NCI-H526 (cell line): ENCODE data around the gene AP2M1.

Source experiments
- DNase-seq, 2 experiments: peaks; one replicate each; lab custom pipeline; 2025; lab: John Stamatoyannopoulos, UW

The AP2M1 gene

GRCh38 chr3:184174646-184175492 is at the start of gene AP2M1:
TSS of gene AP2M1 (plus strand) at chr3:184174855. CDS start at chr3:184176994, 2,139 bp downstream.
- peak; percentile 98 to 99 for DNase-seq

GRCh38 chr3:184126006-184126405 is 48.6 kb upstream of the AP2M1 start:
- no peak for DNase-seq

DNA sequence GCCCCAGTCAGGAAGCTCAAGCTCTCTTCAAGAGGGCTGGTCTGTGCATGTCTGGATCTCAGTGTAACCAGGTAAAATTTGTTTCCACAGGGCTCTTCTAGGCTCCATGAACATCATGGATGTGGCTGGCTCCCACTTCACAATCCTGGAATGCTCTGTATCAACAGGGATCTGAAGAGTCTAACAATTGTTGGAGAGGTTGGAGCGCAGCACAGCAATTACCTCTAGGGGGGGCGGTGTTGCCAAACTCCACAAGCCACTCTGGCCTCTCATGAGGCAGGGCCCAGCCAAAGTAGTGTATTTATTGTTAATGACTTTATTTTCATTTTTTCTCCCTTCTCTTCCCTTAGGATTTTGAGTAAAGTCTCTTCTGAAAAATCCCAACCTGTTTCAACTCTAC is 45.6 kb upstream of the AP2M1 start:
- DNase-seq: peak in 1 of 2 experiments; percentile 34

DNA sequence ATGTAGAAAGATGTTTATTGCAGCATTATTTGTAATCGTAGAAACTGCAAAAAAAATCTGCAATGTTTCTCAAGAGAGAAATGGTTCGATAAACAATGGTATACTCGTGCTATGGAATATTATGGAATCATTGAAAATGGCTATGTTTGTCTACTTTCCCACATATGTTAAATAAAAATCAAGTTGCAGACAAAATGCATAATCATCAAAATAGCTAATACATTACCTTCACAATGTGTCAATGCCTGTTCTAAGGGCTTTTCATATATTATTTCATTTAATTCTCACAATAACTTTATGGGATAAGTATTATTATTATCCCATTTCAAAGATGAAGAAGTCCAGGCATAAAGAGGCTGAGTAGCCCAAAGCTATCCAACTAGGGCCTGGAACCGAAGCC is 41.7 kb upstream of the AP2M1 start:
- no peak for DNase-seq

GRCh38 chr3:184133840-184134745 is 40.6 kb upstream of the AP2M1 start:
- DNase-seq: peak; percentile 90 to 95

GRCh38 chr3:184134746-184135148 is 39.9 kb upstream of the AP2M1 start:
- DNase-seq: no peak

- DNase-seq: peak; percentile 92 to 96
Observed at GRCh38 chr3:184135149-184135910, 39.3 kb upstream of the AP2M1 start, which contains the start of gene EIF2B5. TSS of gene EIF2B5 (plus strand) at chr3:184135358. CDS start at chr3:184135386, 28 bp downstream.

DNA sequence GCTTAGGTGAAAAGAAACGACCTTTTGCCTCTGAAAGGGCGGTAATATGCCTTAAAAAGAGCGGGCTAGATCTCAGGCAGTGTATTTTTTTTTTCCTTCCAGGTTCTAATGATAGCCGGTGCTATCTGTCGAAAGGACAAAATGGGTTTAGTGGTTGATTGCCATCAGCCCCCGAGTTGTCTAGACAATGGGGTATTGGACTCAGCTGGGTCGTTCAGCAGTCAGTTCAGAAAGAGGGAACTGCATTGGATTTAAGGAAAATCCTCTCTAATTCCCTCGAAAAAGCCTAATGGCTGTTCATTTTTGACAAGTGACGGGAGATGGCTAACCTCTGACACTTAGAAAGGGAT is 38.8 kb upstream of the AP2M1 start:
- DNase-seq: no peak

DNA sequence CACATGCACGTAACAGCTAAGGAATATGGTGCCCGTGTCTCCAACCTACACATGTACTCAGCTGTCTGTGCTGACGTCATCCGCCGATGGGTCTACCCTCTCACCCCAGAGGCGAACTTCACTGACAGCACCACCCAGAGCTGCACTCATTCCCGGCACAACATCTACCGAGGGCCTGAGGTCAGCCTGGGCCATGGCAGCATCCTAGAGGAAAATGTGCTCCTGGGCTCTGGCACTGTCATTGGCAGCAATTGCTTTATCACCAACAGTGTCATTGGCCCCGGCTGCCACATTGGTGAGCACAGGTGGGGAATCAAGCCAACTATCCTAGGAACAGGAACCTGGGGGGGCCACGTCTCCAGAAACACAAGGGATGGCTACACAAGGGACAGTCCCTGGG is 34.2 kb upstream of the AP2M1 start:
- DNase-seq: no peak

GRCh38 chr3:184142199-184142598 is 32.5 kb upstream of the AP2M1 start:
- DNase-seq: no peak

DNA sequence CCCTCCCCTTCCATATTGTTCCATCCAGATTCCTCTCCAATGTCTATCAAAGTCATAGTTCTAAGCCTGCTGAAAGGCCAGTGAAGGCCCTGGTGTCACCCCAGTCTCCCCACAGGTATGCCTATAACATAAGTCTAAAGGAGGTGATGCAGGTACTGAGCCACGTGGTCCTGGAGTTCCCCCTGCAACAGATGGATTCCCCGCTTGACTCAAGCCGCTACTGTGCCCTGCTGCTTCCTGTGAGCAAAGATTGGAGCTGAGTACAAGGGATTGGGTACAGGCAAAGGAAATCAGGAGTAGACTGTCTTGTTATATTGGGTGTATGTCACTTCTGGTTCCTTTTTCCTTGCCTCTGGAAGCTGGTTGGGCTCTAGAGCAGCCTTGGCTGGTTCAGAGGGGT is 31.3 kb upstream of the AP2M1 start:
- DNase-seq: no peak

DNA sequence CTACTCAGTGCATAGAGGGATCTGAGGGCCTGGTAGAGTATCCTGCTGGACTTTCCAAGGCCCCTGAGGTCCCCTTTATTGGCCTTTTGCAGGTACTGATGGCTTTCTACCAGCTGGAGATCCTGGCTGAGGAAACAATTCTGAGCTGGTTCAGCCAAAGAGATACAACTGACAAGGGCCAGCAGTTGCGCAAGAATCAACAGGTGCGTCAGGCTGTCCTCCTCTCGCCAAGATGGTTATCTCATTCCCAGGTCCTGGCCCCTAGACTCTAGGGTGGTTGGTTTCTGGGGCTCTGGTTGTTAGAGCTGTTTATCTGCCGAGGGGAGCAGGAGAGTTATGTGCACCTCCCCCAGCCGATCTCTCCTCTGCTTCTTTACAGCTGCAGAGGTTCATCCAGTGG is 30.1 kb upstream of the AP2M1 start:
- no peak for DNase-seq

- DNase-seq: peak; percentile 77 to 81
Observed at GRCh38 chr3:184145111-184145524, 29.5 kb upstream of the AP2M1 start.

- no peak for DNase-seq
Observed at GRCh38 chr3:184145751-184146270, 28.8 kb upstream of the AP2M1 start.

DNA sequence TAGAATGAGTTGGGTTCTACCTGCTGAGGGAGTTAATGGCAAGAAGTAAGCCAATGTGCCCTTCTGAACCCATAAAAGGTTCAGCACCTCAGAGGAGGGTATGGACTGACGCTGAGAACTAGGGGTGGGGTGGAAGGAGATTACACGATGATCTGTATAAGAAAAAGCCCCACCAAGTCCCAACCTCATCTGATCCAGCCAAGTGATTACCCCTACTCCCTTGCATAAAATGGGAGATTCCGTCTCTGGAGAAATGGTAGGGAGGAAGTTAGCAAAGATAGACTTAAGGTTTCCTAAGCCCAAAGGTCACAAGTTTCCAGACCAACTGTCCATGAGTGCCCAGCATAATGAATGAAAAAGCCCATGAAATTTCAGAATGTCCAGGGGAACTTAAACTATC is 26.6 kb upstream of the AP2M1 start:
- DNase-seq: no peak

GRCh38 chr3:184149123-184149522 is 25.5 kb upstream of the AP2M1 start:
- no peak for DNase-seq

DNA sequence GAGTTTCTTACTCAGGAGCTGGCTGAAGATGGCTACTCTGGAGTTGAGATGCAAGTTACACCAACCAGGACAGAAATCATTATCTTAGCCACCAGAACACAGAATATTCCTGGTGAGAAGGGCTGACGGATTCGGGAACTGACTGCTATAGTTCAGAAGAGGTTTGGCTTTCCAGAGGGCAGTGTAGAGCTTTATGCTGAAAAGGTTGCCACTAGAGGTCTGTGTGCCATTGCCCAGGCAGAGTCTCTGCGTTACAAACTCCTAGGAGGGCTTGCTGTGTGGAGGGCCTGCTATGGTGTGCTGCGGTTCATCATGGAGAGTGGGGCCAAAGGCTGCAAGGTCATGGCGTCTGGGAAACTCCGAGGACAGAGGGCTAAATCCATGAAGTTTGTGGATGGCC is 24.9 kb upstream of the AP2M1 start:
- DNase-seq: peak in 1 of 2 experiments; percentile 34

DNA sequence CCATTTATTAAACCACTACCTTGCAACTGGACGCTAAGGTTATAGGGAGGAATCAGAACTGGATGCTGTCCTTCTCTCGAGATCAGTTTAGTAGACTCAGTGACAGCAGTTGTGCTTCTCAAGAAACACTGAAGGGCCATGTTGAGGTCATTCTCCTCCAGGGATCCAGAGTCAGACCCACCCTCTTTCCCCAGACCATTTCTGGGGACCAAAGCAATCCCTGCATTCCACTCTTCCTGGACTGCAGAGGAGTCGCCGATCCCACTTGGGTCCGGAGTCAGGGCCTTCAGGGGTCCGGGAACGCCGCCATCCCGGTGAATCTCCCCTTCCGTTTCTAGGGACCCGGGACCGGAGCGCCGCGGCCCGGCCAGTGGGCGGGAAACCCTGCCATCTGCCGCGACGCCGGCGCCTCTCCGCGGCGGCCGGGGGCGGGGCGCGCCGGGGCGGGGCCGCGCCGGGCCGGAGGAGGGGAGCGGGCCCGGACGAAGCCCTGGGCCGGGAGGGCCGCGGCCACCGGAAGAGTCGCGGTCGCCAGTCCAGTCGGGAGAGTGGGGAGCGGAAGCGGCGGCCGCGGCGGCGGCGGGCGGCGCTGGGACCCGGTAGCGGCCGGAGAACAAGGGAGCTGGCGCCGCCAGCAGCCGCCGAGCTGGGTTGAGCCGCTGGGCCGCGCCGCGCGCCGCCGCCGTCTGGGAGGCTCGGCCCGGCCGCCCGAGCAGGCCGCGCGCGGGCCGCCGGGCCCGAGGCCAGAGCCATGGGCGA is 19.6 kb upstream of the AP2M1 start, which contains the start of gene DVL3:
Gene DVL3, plus strand, starts transcription at position 493 of the 759 bp plus-strand sequence. Its CDS starts 259 bp downstream, at position 752.
- peak in 1 of 2 experiments; percentile 71 for DNase-seq

DNA sequence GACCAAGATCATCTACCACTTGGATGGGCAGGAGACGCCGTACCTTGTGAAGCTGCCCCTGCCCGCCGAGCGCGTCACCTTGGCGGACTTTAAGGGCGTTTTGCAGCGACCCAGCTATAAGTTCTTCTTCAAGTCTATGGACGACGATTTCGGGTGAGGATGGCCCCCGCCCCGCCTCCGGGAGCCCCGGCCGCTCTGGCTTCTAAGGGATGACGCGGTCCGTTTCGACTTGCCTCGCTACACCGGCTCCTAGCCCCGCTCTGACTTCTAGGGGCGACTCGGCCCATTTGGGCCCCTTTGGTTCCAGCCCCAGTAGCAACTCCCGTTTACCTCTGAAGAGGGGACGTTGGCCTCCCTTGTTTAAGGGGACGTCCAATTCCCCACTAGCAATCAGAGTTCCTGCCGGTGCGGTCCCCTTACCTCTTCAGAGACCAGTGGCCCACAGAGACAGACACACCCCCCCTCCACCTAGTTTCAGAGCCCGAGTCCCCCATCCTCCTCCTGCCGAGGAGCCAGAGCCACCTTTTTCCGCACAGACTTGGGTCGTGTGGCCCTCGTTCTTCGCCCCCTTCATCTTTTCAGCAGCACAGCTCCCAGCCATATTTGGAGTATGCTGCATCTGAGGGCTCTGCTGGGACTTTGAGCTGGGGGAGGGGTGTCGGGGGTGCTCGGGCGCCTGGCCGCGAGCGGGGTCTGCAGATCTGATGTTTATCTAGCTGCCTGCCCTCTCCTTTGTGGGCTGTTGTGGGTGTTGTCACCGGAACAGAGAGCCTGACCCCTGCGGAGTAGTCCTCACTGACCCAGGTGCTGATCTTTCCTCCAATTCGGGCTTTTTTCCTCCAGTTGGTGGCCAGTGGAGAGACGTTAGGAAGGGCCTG is 18.8 kb upstream of the AP2M1 start:
- peak in 1 of 2 experiments; percentile 69 for DNase-seq

DNA sequence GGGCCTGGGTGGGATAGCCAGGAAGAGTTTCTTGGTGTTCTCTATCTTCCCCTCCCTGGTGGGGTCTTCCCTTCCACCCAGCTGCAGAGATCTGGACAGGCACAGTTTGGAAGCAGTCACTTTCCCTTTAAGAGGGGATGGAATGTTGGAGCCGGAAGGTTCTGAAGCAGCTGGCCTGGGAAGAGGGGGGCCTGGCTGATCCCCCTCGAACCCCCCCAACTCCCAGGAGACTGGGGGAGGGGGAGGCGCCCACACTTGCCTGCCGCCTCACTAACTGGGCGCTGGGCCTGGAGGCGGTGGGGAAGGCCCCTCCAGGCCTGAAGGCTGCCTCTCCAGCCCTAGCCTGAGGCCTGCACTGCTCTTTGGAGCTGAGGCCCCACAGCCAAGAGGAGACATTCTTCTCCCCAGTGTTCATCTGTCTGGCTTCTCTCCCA is 18.1 kb upstream of the AP2M1 start:
- peak in 1 of 2 experiments; percentile 45 for DNase-seq
